Measurements from ENCODE around the gene SEMA5A. TPM values are rescaled to one million over a fixed set of nuclear protein-coding genes. Genes with fewer than 3 reads are reported as not detected.

The SEMA5A gene
- total RNA-seq, 1 donor from 2014 or later, result 9.3 TPM

DNA sequence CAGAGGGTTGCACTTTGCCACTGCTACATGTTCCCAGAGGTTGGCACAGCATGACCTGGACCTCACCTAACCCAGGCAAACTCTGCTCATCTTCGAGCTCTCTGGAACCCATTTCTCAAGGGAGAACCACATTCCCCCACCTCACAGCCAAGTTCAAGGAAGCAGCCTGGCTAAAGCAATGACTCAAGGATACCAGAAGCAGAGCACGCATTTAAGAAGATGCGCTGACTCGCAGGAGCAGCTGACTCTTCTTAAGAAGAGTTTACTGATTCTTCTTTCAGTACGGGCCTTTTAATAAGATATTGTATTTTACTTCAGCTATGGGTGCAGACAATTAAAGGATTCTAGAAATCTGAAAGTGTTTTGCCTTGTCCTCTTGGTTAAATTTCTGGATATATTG lies 4.1 kb upstream of the SEMA5A start:
- TF ChIP-seq, protein P1, sequence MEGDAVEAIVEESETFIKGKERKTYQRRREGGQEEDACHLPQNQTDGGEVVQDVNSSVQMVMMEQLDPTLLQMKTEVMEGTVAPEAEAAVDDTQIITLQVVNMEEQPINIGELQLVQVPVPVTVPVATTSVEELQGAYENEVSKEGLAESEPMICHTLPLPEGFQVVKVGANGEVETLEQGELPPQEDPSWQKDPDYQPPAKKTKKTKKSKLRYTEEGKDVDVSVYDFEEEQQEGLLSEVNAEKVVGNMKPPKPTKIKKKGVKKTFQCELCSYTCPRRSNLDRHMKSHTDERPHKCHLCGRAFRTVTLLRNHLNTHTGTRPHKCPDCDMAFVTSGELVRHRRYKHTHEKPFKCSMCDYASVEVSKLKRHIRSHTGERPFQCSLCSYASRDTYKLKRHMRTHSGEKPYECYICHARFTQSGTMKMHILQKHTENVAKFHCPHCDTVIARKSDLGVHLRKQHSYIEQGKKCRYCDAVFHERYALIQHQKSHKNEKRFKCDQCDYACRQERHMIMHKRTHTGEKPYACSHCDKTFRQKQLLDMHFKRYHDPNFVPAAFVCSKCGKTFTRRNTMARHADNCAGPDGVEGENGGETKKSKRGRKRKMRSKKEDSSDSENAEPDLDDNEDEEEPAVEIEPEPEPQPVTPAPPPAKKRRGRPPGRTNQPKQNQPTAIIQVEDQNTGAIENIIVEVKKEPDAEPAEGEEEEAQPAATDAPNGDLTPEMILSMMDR (IDR thresholded peaks at IDR 0.05), result no peak
- TF ChIP-seq POLR2AphosphoS5 (IDR thresholded peaks at IDR 0.05; ENCODE audit: insufficient read depth in 1 of 2, low read depth in 1 of 2), result no peak
- no peak for DNase-seq (ENCODE audit: extremely low spot score in 2 of 2)
- H3K9me3 ChIP-seq, result no peaks in the 10 kb centered on the region
- H3K27me3 ChIP-seq, result no peaks in the 10 kb centered on the region
- peaks cover 19% of the 10 kb centered on the region for H3K4me1 ChIP-seq
- peaks cover 0 to 7% of the 10 kb centered on the region in 2 donors for H3K36me3 ChIP-seq
- H3K27ac ChIP-seq, result no peak overlapping the region
- intact Hi-C loops (cut with DNase I), result no loop called here
- no peak overlapping the region for H3K4me3 ChIP-seq

GRCh38 chr5:9547122-9547947 lies 1.5 kb upstream of the SEMA5A start:
- Histone ChIP-seq H3K27me3 (no peaks in the 10 kb centered on the region), H3K9me3 (no peaks in the 10 kb centered on the region), H3K4me1 (peaks cover 24% of the 10 kb centered on the region), H3K36me3 (peaks cover 0 to 7% of the 10 kb centered on the region in 2 donors), H3K27ac (peak overlapping the region; percentile 88), H3K4me3 (peak overlapping the region; percentile 77 to 86)
- no peak for DNase-seq (ENCODE audit: extremely low spot score in 2 of 2)
- peak in 1 of 2 donors; percentile 46 for TF ChIP-seq POLR2AphosphoS5 (IDR thresholded peaks at IDR 0.05; ENCODE audit: insufficient read depth in 1 of 2, low read depth in 1 of 2)
- TF ChIP-seq, protein P1 (IDR thresholded peaks at IDR 0.05), result no peak
- intact Hi-C loops (cut with DNase I), result no loop called here

DNA sequence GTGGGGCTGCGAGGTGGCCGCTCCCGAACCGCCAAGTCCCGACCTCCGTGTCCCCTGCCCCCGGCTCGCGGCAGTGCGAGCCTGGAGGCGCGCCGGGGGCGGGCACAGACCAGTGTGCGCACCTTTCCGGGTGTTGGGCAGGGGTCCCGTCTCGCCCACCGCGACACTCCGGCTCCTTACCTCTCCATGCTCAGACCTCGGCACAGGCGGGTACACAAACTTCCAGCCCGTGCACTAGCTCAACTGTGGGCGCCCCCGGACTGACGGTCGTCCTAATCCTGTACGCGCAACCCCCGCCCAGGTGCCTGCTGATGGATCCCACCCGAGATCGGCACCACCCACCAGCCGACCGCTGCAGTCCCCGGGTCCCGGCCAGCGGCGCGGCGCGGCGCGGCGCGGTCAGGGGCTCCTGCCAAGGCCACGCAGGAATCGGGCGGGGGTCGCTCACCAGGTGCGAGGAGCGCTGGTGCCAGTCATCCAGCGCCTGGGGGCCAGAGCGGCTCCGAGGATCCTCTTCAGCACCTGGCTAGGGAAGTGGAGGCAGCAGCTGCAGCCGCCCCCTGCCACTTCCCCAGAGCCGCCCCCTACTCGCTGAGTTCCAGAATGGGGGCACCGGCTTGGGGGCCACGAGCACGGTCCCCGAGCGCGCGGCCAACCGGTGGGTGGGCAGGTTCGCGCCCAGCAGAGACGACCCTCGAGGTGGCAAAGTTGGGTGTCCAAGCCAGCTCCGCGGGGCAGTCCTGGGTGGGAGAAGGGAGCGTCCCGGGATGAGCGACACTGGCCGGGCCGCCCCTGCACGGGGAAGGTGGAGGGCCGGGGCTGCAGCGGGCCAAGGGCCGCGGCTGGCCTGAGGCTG lies 511 bp downstream of the SEMA5A start:
- TF ChIP-seq, protein P1 (IDR thresholded peaks at IDR 0.05), result no peak
- no peak for TF ChIP-seq POLR2AphosphoS5 (IDR thresholded peaks at IDR 0.05; ENCODE audit: insufficient read depth in 1 of 2, low read depth in 1 of 2)
- TF ChIP-seq POLR2A (IDR thresholded peaks at IDR 0.05), result no peak
- intact Hi-C loops (cut with DNase I), result loop anchor here (2.0 kb wide), 1 partner anchor 263 kb away; no protein-coding TSS in a partner anchor
- Histone ChIP-seq H3K36me3 (peaks cover 0 to 7% of the 10 kb centered on the region in 2 donors), H3K27ac (peak overlapping the region; percentile 81), H3K4me3 (peak overlapping the region; percentile 77 to 86), H3K4me1 (peaks cover 24% of the 10 kb centered on the region), H3K27me3 (no peaks in the 10 kb centered on the region), H3K9me3 (no peaks in the 10 kb centered on the region)
- DNase-seq (ENCODE audit: extremely low spot score in 2 of 2), result no peak

- TF ChIP-seq, protein P1 (IDR thresholded peaks at IDR 0.05), result peak; percentile 40 to 92 (median 76)
- TF ChIP-seq POLR2AphosphoS5 (IDR thresholded peaks at IDR 0.05; ENCODE audit: insufficient read depth in 1 of 2, low read depth in 1 of 2), result peak; percentile 22 to 74
- peak in 1 of 2 donors; percentile 12 for TF ChIP-seq POLR2A (IDR thresholded peaks at IDR 0.05)
- peaks cover 24% of the 10 kb centered on the region for H3K4me1 ChIP-seq
- H3K36me3 ChIP-seq, result peaks cover 0 to 2% of the 10 kb centered on the region in 2 donors
- no peaks in the 10 kb centered on the region for H3K27me3 ChIP-seq
- intact Hi-C loops (cut with DNase I), result loop anchor here (2.0 kb wide), 1 partner anchor 262 kb away; no protein-coding TSS in a partner anchor
- no peaks in the 10 kb centered on the region for H3K9me3 ChIP-seq
- DNase-seq (ENCODE audit: extremely low spot score in 2 of 2), result peak in 1 of 2 donors; percentile 92
- peak overlapping the region; percentile 77 to 86 for H3K4me3 ChIP-seq
- peak overlapping the region; percentile 81 for H3K27ac ChIP-seq
Measured at GRCh38 chr5:9544502-9545135, 1.3 kb downstream of the SEMA5A start.
